NCI-H1436 treated with DMSO at 0.1 percent for 48 hours (cell line): Measurements from ENCODE around the gene PBX3.
A peak's percentile ranks its signal among the peaks of the same experiment; 100 is the strongest.

Source experiments
- DNase-seq: peaks from one replicate; lab custom pipeline; 2025; lab: John Stamatoyannopoulos, UW

The PBX3 gene

DNA sequence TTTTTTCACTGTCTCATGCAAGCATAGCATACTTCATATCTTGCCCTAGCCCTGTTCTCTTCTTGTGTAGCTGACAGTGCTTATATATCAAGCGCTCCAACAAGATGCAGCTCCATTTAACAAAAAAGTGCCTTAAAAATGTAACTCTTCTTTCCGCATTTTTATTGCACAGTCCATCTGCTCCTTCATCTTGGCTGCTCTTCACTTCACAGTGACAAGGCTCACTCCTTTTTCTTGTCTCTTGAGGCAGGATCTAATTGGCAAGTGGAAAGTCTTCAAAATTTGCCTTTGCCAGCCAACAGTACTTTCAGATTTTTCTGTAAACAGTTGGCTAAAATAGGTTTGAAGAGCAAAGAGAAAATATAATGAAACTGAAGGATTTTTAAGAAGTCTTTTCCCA, 161.8 kb downstream of the PBX3 start:
- no peak for DNase-seq

GRCh38 chr9:125909459-125909858, 162.3 kb downstream of the PBX3 start:
- no peak for DNase-seq

DNA sequence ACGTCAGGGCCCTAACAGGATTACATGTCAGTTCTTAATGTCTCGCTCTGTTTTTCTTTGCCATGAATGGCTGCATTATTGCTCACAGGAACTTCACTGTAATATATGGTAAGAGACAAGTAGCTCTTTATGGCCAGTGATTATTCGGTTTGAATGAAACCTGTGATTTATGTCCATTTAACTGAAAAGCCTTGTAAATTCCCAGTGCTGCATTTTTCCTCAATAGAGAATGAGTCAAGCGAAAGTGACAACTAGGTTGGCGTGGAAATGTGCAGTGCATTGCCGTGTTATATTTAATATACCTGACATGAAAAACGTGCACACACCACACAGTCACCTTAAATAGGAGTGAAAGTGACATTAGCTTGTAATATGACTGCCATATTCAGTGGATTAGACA, 163.1 kb downstream of the PBX3 start:
- DNase-seq: peak; percentile 29

DNA sequence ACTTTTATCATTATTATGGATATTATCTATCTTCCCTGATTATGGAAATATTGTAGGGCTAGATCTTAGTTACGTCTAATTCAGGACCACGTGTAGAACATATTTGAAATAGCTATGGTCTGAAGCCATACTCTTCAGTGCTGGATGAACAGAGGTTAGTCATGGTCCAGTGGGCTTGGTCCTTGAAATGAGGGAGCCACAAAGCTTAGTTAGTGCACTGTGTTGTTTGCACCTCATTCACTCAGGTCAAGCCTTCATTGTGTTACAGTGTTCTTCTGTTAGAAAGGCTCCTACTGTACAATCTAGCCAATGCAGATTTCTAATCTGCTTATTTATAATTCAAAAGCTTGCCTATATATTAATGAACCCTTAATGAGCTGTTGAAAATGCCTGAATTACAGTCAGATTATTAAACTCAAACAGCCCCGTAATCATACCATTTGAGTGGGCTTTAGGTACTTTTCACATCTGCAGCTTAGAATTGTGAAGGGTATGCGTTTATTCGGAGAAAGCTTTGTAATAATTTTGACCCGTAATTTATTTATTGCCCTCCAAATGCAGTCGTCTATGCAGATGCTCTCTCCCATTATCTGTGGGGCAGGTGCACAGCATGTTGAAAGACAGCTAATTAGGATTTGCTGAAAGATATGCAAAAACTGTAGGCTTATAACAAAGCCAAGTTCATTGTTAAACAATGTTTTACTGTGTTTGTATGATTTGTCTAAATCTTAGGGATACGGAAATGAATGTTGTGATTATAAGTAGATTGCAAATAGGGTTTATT, 164.9 kb downstream of the PBX3 start:
- DNase-seq: no peak

DNA sequence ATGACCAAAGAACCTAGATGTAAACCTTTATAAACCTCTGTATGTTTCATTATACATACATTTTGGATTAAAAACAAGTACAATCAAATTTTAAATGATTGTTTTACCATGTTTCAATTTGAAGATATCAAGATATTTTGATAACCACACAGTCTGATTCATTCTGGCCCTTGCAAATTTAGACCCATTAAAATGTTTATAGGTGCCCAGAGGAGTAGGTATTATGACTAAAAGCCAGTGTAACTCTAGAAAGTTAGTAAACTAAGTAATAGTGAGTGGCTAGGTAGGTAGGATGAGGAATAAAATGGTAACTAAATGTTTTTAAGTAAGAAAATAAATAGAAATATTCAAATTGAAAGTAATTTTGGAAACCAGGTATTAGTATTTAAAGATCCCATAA, 165.5 kb downstream of the PBX3 start:
- DNase-seq: no peak

DNA sequence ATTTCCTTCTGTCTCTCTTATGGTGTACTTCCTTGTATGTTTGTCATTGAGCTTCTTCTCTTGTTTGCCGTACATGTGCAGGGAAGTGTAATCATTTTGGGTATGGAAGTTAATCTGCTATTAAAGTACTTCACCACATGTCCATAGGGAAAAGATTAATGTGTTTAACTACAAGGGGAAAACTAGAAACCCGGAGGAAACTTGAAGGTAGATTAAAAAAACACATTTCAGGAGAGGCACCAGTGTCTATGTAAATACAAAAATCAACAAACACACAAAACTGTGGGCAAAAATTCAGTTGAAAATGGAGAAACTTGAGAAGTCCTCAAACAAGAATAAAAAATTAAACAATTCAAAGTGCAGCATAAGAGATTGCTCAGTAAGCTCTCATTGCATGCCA, 166.4 kb downstream of the PBX3 start:
- DNase-seq: no peak

- DNase-seq: no peak
Observed at GRCh38 chr9:125914411-125914810, 167.2 kb downstream of the PBX3 start.

DNA sequence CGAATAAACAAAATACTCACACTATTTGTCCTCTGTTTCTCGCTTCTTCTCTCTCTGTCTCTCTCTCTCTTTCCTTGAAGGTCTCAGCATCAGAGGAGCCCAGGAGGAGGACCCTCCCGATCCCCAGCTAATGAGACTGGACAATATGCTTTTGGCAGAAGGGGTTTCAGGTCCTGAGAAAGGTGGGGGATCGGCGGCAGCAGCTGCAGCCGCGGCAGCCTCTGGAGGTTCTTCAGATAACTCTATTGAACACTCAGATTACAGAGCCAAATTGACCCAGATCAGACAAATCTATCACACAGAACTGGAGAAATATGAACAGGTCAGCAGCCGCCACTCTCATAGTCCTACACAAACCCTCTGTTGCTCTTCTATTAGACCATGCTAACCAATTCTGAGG, 168.4 kb downstream of the PBX3 start:
- DNase-seq: no peak

GRCh38 chr9:125919565-125919964, 172.4 kb downstream of the PBX3 start:
- no peak for DNase-seq

- no peak for DNase-seq
Observed at GRCh38 chr9:125920402-125920801, 173.2 kb downstream of the PBX3 start.

DNA sequence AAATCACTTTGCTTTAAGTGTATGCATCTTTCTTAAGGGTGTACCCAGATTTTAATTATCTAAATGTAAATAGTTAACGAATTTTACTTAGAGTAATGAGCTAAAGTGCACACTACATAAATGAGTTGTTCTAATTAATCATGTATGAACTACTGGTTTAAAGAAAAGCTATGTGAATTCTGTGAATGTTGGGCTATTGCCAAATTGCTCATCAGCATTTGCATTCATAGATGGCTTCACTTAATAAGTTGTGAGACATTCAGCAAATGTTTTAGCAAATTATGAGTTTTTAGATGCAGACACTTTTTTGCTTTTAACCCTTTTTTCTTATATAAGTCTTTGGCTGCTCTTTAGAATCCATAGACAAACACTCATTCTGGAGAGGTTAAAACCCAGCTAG, 175.7 kb downstream of the PBX3 start:
- DNase-seq: no peak

DNA sequence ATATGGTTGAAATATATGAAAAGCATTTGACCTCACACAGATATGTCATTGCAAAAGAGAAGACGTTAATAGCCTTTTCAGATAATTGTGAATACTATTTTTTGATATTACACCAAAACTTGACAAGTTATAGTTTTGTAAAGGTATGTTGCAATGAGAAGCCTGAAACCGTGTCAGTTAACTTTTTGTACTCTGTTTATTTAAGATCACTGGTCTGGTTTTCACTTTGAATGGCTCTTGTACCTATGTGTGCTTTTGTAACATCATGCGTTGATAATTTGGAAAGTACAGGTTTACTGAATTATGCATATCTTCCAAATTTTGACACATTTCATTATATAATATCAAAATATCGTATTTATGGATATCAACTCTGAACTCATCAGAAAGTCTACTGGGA, 177.2 kb downstream of the PBX3 start:
- no peak for DNase-seq

DNA sequence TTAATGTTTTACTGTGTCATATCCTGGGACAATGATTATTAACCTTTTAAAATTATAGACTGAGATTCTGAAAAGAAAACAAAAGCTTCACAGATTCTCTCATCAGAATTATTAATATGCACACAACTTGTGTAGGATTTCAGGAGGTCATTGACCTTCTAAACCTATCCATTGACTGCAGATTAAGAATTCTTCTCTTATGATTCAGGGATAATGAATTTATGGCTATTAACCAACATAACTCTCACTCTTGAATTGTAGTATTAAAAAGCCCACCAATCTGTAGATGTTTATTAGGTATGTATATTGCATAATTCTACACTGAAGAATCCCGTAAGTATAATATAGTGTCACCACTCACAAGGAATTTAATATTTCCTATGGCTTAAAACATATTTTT, 179.8 kb downstream of the PBX3 start:
- DNase-seq: no peak

DNA sequence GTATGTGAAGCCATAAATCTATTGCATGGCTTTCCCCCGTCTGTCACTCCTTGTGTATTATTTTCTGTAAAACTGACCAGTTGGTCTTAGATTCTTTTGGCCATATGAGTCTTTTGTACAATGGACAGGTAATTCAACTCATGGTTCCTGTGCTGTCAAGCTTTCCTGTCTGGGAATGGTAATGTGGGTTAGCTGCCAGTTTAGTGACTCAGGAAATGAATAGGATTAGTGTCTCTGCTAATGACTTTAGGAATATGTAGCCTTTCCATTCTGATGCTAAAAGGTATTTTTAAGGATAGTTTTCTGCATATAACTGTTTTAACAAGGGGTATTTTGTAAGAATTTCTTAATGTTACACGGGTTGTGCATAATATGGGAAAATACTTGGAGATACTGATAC, 182.7 kb downstream of the PBX3 start:
- no peak for DNase-seq

DNA sequence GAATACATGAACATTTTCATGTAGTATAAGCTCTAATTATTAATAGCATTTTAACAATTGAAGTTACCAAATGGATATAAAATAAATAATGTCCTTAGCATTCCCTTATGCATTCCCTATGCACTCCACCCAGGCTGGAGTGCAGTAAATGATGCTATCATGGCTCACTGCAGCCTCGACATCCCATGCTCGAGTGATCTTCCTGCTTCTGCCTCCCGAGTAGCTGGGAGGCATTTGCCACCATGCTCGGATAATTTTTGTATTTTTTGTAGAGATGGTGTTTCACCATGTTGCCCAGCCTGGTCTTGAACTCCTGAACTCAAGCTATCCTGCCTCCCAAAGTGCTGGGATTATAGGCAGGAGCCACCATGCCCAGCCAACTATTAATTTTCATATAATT, 184.0 kb downstream of the PBX3 start:
- no peak for DNase-seq

DNA sequence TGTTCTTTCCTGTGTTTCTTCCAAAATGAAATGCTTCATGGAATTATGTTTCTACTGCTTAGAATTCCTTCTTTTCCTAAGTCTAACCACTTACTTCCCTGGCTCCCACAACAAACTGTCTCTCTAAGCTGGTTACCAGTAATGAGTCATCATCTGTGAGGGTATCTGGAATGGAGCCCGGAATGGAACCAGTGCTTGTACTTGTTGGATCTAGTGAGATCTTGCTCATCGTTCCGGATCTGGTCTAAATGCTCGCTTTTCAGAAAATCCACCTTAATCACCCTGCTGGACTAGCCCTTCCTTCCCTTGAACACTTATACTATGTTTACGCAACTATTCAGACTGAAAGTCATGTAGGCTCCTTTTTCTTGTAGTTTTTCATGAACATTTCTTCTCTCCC, 184.8 kb downstream of the PBX3 start:
- DNase-seq: no peak

DNA sequence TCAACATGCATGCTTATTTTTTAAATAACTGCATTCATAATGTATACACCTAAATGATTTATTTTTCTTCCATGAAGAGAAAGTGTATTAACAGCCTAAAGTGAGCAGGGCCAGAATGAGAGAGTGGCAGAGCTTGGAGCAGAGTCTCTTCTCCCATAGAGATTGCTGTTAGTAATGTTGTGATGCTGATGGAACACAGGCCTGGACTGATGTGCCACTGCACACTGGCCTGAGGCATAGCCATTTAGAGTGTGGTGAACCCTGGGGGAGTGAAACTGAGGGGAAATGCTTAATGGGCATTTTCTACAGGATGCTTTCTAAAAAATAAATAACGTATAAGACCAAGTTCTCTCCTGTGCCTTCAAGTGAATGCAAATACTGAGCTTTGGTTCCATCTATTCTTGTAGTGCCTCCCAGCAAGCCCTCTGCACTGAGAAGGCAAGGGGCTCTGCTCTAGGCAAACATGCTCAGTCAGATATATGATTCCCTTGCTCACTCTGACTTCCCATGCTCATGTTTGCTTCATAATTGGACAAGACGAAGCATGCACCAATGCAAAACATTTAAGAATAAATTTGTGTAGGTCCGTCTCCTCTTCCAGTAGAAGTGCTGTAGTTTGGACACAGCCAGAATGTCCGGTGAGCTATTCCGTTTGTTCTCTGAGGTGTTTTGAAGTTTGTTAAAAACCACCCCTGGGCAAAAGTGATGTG, 185.7 kb downstream of the PBX3 start:
- DNase-seq: no peak

DNA sequence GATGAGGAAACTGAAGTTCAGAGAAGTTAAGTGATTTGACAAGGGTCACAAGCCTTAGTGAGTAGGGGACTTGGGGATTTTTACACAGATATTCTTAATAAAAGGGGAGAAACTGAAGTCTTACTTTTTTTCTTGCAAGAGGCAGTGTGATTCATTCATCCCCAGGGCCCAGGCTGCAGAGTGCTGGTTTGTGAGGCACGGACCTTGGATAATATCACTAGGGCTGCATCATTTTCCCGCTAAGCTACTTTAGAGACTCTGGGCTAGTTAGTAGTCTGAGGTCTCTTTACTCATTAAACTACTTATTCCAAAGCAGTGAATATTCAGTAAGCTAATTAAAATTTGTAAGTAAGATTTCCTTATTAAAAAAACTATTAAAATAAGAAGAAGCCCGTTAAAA, 195.0 kb downstream of the PBX3 start:
- no peak for DNase-seq

DNA sequence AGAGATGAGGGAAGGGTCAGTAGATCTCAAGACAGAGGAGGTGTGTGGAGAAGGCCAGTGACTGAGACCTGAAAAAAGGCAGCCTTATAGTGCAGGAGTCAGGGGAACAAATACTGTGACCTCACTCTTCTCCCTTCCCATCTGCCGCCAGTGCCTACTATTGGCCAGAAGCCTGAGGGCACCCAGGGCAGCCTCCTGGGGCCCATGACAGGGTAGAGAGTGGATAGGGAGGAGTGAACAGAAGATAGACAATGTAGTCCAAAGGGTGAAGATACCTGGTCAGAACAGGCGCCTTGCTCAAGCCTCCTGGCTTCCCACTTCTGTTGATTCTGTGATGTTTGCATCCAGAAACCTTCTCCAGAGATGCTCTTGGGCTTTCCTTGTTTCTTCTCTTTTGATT, 196.7 kb downstream of the PBX3 start:
- DNase-seq: no peak

DNA sequence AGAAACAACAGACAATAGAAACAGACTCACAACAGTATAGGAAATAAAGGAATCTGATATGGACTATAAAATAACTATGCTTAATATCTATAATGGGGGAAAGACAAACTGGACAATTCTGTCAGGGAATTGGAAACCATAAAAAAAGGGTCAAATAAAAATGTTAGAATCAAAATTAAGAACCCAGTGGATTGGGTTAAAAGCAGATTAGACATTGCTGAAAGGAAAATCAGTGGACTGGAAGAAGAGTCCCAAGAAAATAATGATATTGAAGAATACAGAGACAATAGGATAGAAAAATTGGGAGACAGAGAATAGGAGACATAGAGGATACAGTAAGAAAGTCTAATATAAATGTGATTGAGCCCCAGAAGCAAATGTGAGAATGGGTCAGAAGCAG, 199.2 kb downstream of the PBX3 start:
- DNase-seq: no peak

- DNase-seq: no peak
Observed at GRCh38 chr9:125948887-125949596, 201.9 kb downstream of the PBX3 start.

DNA sequence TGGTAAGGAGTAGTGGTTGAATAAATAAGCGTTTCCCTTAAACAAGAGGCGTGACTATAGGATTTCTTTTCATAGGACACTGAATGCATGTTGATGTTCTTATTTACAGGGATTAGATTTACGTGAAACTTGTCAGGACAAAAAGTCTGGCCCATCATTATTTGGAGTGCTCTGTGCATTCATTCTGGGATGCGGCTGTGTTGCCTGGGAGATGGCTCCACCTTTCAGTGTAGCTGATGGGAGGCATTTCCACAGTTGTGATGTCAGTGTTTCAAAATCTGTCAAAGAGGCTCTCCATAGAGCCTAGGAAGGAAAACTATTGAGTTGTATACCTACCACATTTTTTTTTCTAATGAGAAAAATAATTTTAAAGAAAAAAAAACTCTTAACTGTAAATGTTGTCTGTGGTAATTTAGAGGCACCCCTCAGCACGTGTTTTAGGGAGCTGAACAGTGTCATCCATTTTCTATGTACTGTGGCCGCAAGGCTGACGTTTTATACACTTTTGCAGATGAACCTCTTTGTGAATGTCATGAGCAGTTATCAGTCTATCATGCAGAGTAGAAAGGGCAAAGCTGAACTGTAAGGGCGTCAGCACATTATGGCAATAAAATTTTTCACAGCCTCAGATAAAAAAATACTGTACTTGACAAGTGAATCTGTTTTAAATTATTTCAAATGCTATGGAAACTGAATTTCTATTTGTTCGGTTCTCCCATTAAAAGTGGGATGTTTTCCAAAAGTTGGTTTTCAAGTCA, 202.7 kb downstream of the PBX3 start:
- DNase-seq: no peak
